Measurements from ENCODE around the gene PHAF1. TPM values are rescaled to one million over a fixed set of nuclear protein-coding genes. Genes with fewer than 3 reads are reported as not detected.

The PHAF1 gene
- 18.7 and 19.3 TPM in 2 replicates for total RNA-seq

GRCh38 chr16:67109407-67110135 lies at the start of gene PHAF1:
Gene PHAF1, plus strand, starts transcription at chr16:67109941. Its CDS starts 235 bp downstream, at chr16:67110176.
- intact Hi-C loops (cut with micrococcal nuclease) = loop anchor here (5.0 kb wide), 1 partner anchor 48 kb away; the partner anchor contains the start of genes FBXL8 and TRADD

GRCh38 chr16:67063008-67063407 lies 46.7 kb upstream of the PHAF1 start:
- intact Hi-C loops (cut with micrococcal nuclease) = no loop called here

GRCh38 chr16:67068212-67068753 lies 41.5 kb upstream of the PHAF1 start:
- intact Hi-C loops (cut with micrococcal nuclease) = no loop called here

- intact Hi-C loops (cut with micrococcal nuclease) = no loop called here
These were observed 38.2 kb upstream of the PHAF1 start for GRCh38 chr16:67071476-67072048.

- intact Hi-C loops (cut with micrococcal nuclease) = no loop called here
These were observed 34.4 kb upstream of the PHAF1 start for GRCh38 chr16:67075331-67075730.

- intact Hi-C loops (cut with micrococcal nuclease) = no loop called here
These were observed 31.9 kb upstream of the PHAF1 start for GRCh38 chr16:67077871-67078270.

GRCh38 chr16:67082100-67082499 lies 27.6 kb upstream of the PHAF1 start:
- intact Hi-C loops (cut with micrococcal nuclease) = no loop called here

GRCh38 chr16:67082891-67083290 lies 26.9 kb upstream of the PHAF1 start:
- intact Hi-C loops (cut with micrococcal nuclease) = no loop called here

- intact Hi-C loops (cut with micrococcal nuclease) = no loop called here
These were observed 25.3 kb upstream of the PHAF1 start for GRCh38 chr16:67084345-67085028.

GRCh38 chr16:67086822-67087221 lies 22.9 kb upstream of the PHAF1 start:
- intact Hi-C loops (cut with micrococcal nuclease) = no loop called here

GRCh38 chr16:67087291-67087690 lies 22.4 kb upstream of the PHAF1 start:
- intact Hi-C loops (cut with micrococcal nuclease) = no loop called here

- intact Hi-C loops (cut with micrococcal nuclease) = no loop called here
These were observed 21.9 kb upstream of the PHAF1 start for GRCh38 chr16:67087803-67088202.

GRCh38 chr16:67088551-67088950 lies 21.2 kb upstream of the PHAF1 start:
- intact Hi-C loops (cut with micrococcal nuclease) = no loop called here

GRCh38 chr16:67089101-67089500 lies 20.6 kb upstream of the PHAF1 start:
- intact Hi-C loops (cut with micrococcal nuclease) = no loop called here

GRCh38 chr16:67091906-67092566 lies 17.7 kb upstream of the PHAF1 start:
- intact Hi-C loops (cut with micrococcal nuclease) = no loop called here

- intact Hi-C loops (cut with micrococcal nuclease) = no loop called here
These were observed 16.5 kb upstream of the PHAF1 start for GRCh38 chr16:67093098-67093726.

- intact Hi-C loops (cut with micrococcal nuclease) = no loop called here
These were observed 11.1 kb upstream of the PHAF1 start for GRCh38 chr16:67098599-67098998.

- intact Hi-C loops (cut with micrococcal nuclease) = loop anchor here (2.0 kb wide), 2 partner anchors 82 to 124 kb away; no protein-coding TSS in a partner anchor
These were observed 9.0 kb upstream of the PHAF1 start for GRCh38 chr16:67100569-67101310.

GRCh38 chr16:67101311-67102082 lies 8.2 kb upstream of the PHAF1 start:
- intact Hi-C loops (cut with micrococcal nuclease) = loop anchor here (2.0 kb wide), 2 partner anchors 83 to 125 kb away; no protein-coding TSS in a partner anchor

All from T-helper 2 cell treated with Interferon-gamma antibody and Interleukin-4, amounts not matched to agents 100 ng/mL and 5 ng/mL, for 36 hours (primary cell).